Esophagus squamous epithelium (tissue), 4 donors: ENCODE measurements around the gene FMNL1.

ENCODE experiments used
- CTCF ChIP-seq, 6 experiments: fragments of 450-650 bp in 4 of 6; fragments of 200-600 bp in 2 of 6; sonication (generic) in 2 of 6; IDR thresholded peaks; one replicate each; pipeline ENCODE4 v1.5.1; 2016 to 2019; ENCODE audit warnings: antibody characterized with exemption in 6 of 6, mild to moderate bottlenecking in 4 of 6, moderate library complexity in 4 of 6
- POLR2A ChIP-seq, 4 donors: fragments of 450-650 bp; IDR thresholded peaks; one replicate each; pipeline ENCODE4 v1.6.1; 2017; ENCODE audit warnings: antibody characterized with exemption in 4 of 4, mild to moderate bottlenecking in 4 of 4, moderate library complexity in 3 of 4

GRCh38 chr17:45241328-45242028, 19.8 kb downstream of the FMNL1 start:
- TF ChIP-seq POLR2A (IDR thresholded peaks at IDR 0.05) (no peak), CTCF (IDR thresholded peaks at IDR 0.05) (no peak)
